IPS-18a (cell line): ENCODE measurements around the gene HOXC13.

Experiments used
- H3K27ac ChIP-seq: one replicate; pipeline ENCODE4 v1.5.1; 2013; ENCODE audit warnings: low read length
- H3K27me3 ChIP-seq: one replicate; pipeline ENCODE4 v1.6.1; 2013; ENCODE audit warnings: mild to moderate bottlenecking, low read length; ENCODE audit not compliant: control insufficient read depth, insufficient read depth
- H3K36me3 ChIP-seq: one replicate; pipeline ENCODE4 v1.6.1; 2013; ENCODE audit warnings: low read depth, low read length; ENCODE audit not compliant: control insufficient read depth
- H3K4me1 ChIP-seq: one replicate; pipeline ENCODE4 v1.6.1; 2013; ENCODE audit warnings: low read depth, low read length; ENCODE audit not compliant: control insufficient read depth
- H3K4me3 ChIP-seq: one replicate; pipeline ENCODE4 v1.5.1; 2013; ENCODE audit warnings: low read length
- H3K9ac ChIP-seq: one replicate; pipeline ENCODE4 v1.6.1; 2013; ENCODE audit warnings: mild to moderate bottlenecking, low read length, moderate library complexity
- H3K9me3 ChIP-seq: one replicate; pipeline ENCODE4 v1.6.1; 2013; ENCODE audit warnings: low read depth, low read length; ENCODE audit not compliant: control insufficient read depth

The HOXC13 gene

GRCh38 chr12:53941750-53942149 lies 3.1 kb downstream of the HOXC13 start:
- Histone ChIP-seq H3K27me3 (peaks cover 100% of the 10 kb centered on the region), H3K4me3 (no peak overlapping the region), H3K27ac (no peak overlapping the region), H3K9me3 (no peaks in the 10 kb centered on the region), H3K36me3 (no peaks in the 10 kb centered on the region), H3K4me1 (no peaks in the 10 kb centered on the region), H3K9ac (no peak overlapping the region)

GRCh38 chr12:53942467-53942997 lies 3.9 kb downstream of the HOXC13 start:
- no peaks in the 10 kb centered on the region for H3K4me1 ChIP-seq
- H3K27ac ChIP-seq, result no peak overlapping the region
- H3K4me3 ChIP-seq, result no peak overlapping the region
- H3K36me3 ChIP-seq, result no peaks in the 10 kb centered on the region
- peaks cover 100% of the 10 kb centered on the region for H3K27me3 ChIP-seq
- no peaks in the 10 kb centered on the region for H3K9me3 ChIP-seq
- no peak overlapping the region for H3K9ac ChIP-seq

GRCh38 chr12:53944209-53944608 lies 5.6 kb downstream of the HOXC13 start:
- Histone ChIP-seq H3K27me3 (peaks cover 100% of the 10 kb centered on the region), H3K4me1 (no peaks in the 10 kb centered on the region), H3K27ac (no peak overlapping the region), H3K9ac (no peak overlapping the region), H3K36me3 (no peaks in the 10 kb centered on the region), H3K9me3 (no peaks in the 10 kb centered on the region), H3K4me3 (no peak overlapping the region)

- no peaks in the 10 kb centered on the region for H3K9me3 ChIP-seq
- H3K9ac ChIP-seq, result no peak overlapping the region
- peaks cover 2% of the 10 kb centered on the region for H3K4me1 ChIP-seq
- no peaks in the 10 kb centered on the region for H3K36me3 ChIP-seq
- H3K4me3 ChIP-seq, result no peak overlapping the region
- no peak overlapping the region for H3K27ac ChIP-seq
- peaks cover 100% of the 10 kb centered on the region for H3K27me3 ChIP-seq
Observed at GRCh38 chr12:53944907-53945847, 6.5 kb downstream of the HOXC13 start.

GRCh38 chr12:53947743-53948142 lies 9.1 kb downstream of the HOXC13 start:
- Histone ChIP-seq H3K27ac (no peak overlapping the region), H3K36me3 (no peaks in the 10 kb centered on the region), H3K4me1 (peaks cover 2% of the 10 kb centered on the region), H3K27me3 (peaks cover 100% of the 10 kb centered on the region), H3K4me3 (no peak overlapping the region), H3K9me3 (no peaks in the 10 kb centered on the region), H3K9ac (no peak overlapping the region)

- H3K27ac ChIP-seq, result no peak overlapping the region
- peaks cover 2% of the 10 kb centered on the region for H3K4me1 ChIP-seq
- no peaks in the 10 kb centered on the region for H3K9me3 ChIP-seq
- no peak overlapping the region for H3K9ac ChIP-seq
- peaks cover 100% of the 10 kb centered on the region for H3K27me3 ChIP-seq
- no peak overlapping the region for H3K4me3 ChIP-seq
- no peaks in the 10 kb centered on the region for H3K36me3 ChIP-seq
Observed at GRCh38 chr12:53948650-53949593, 10.3 kb downstream of the HOXC13 start.

GRCh38 chr12:53949631-53950436 lies 11.2 kb downstream of the HOXC13 start:
- Histone ChIP-seq H3K27me3 (peaks cover 100% of the 10 kb centered on the region), H3K36me3 (no peaks in the 10 kb centered on the region), H3K9ac (no peak overlapping the region), H3K4me3 (no peak overlapping the region), H3K9me3 (no peaks in the 10 kb centered on the region), H3K4me1 (peaks cover 2% of the 10 kb centered on the region), H3K27ac (no peak overlapping the region)

- no peaks in the 10 kb centered on the region for H3K36me3 ChIP-seq
- H3K27me3 ChIP-seq, result peaks cover 100% of the 10 kb centered on the region
- H3K9ac ChIP-seq, result no peak overlapping the region
- no peak overlapping the region for H3K4me3 ChIP-seq
- H3K9me3 ChIP-seq, result no peaks in the 10 kb centered on the region
- H3K27ac ChIP-seq, result no peak overlapping the region
- peaks cover 2% of the 10 kb centered on the region for H3K4me1 ChIP-seq
Observed at GRCh38 chr12:53950437-53950773, 11.8 kb downstream of the HOXC13 start.

- Histone ChIP-seq H3K9me3 (no peaks in the 10 kb centered on the region), H3K36me3 (no peaks in the 10 kb centered on the region), H3K4me1 (peaks cover 2% of the 10 kb centered on the region), H3K9ac (no peak overlapping the region), H3K27ac (no peak overlapping the region), H3K4me3 (no peak overlapping the region), H3K27me3 (peaks cover 100% of the 10 kb centered on the region)
Observed at GRCh38 chr12:53950789-53951576, 12.4 kb downstream of the HOXC13 start.

- H3K27me3 ChIP-seq, result peaks cover 100% of the 10 kb centered on the region
- no peak overlapping the region for H3K4me3 ChIP-seq
- no peaks in the 10 kb centered on the region for H3K36me3 ChIP-seq
- no peak overlapping the region for H3K9ac ChIP-seq
- no peaks in the 10 kb centered on the region for H3K9me3 ChIP-seq
- H3K27ac ChIP-seq, result no peak overlapping the region
- peaks cover 2% of the 10 kb centered on the region for H3K4me1 ChIP-seq
Observed at GRCh38 chr12:53951577-53952334, 13.1 kb downstream of the HOXC13 start.
